ENCODE measurements around the gene OSBPL3.

The OSBPL3 gene

GRCh38 chr7:24757353-24758275 lies 222.4 kb downstream of the OSBPL3 start, which contains the start of gene GSDME:
Gene GSDME (minus strand): TSS chr7:24757464. CDS start chr7:24749774, 7,690 bp downstream.
- no peak for DNase-seq (ENCODE audit: low read depth)
- H3K4me3 ChIP-seq (ENCODE audit: low read depth, low read length), result peak within 1 kb of the TSS; percentile 55
- TF ChIP-seq CTCF (IDR thresholded peaks at IDR 0.05; ENCODE audit: control insufficient read depth, extremely low read depth, insufficient read depth), result no peak

GRCh38 chr7:24756545-24757352 lies 223.2 kb downstream of the OSBPL3 start:
- TF ChIP-seq CTCF (IDR thresholded peaks at IDR 0.05; ENCODE audit: control insufficient read depth, extremely low read depth, insufficient read depth), result no peak
- DNase-seq (ENCODE audit: low read depth), result no peak
- peak overlapping the region; percentile 55 for H3K4me3 ChIP-seq (ENCODE audit: low read depth, low read length)

GRCh38 chr7:24755541-24756407 lies 224.2 kb downstream of the OSBPL3 start:
- H3K4me3 ChIP-seq (ENCODE audit: low read depth, low read length), result no peak overlapping the region
- no peak for DNase-seq (ENCODE audit: low read depth)
- TF ChIP-seq CTCF (IDR thresholded peaks at IDR 0.05; ENCODE audit: control insufficient read depth, extremely low read depth, insufficient read depth), result no peak

DNA sequence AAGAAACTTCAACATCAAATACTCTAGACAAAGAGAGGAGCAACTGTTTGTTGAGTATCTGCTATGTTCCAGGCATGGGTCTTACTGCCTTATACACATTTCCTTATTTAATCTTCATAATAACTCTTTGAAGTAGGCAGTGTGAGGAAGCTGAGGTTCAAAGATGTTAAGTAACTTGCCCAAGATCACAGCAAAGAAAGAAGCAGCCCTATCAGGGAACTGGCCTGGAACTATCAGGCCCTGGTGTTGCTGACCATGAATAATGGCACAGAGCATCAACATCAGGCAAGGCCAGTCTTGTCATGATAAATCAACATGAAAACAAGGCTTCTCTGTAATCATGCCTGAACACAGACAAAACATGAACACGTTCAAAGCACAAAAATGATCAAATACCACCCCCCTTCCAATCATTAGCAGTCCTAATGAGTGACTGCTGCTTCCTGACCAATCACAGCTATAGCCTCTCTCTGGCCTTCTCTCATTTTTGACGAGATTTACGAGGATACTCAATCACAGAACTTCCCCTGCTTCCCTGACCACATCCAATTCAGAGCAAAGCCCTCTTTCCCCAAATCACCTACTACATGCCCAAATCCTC lies 225.0 kb downstream of the OSBPL3 start:
- TF ChIP-seq CTCF (IDR thresholded peaks at IDR 0.05; ENCODE audit: control insufficient read depth, extremely low read depth, insufficient read depth), result no peak
- H3K4me3 ChIP-seq (ENCODE audit: low read depth, low read length), result no peak overlapping the region
- no peak for DNase-seq (ENCODE audit: low read depth)

DNA sequence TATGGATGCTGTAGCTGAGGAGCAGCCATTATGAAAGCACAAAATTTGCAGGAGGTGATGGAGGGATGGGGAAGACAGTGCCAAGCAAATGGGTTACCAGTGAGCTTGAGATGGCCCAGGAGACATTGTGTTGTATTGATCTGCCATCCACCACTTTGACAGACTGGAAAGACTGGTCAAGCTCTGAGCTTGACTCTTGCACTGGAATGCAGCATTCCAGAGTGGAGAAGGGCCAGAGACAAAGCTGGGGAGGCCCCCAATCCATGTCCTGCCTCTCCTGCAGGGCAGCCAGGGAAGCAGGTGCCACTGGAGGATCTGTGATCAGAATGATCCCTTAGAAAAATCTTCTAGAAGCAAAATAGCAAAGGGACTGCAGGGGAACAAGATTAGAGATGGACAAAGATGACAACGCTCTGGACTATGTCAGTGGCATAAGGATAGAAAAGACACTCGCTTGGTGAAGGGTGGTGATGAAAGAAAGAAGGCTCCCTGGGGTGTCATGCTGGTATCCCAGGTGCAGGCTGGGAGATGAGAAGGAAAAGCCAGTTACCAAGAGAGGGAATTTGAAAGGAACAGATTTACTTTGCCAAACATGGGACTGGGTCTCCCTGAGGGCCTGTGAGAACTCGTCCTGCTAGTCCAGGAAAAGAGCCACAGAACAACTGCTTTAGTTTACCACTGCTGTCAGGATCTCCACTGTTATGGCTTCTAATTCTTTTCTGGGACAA lies 227.7 kb downstream of the OSBPL3 start:
- H3K4me3 ChIP-seq (ENCODE audit: low read depth, low read length), result no peak overlapping the region
- no peak for TF ChIP-seq CTCF (IDR thresholded peaks at IDR 0.05; ENCODE audit: control insufficient read depth, extremely low read depth, insufficient read depth)

More for the DNA sequence above, 227.7 kb downstream of the OSBPL3 start:
- no peak for DNase-seq (ENCODE audit: low read depth)
